ENCODE measurements around the gene CD247.

GRCh38 chr1:167522246-167522645, 3.9 kb upstream of the CD247 start:
- TF ChIP-seq CTCF (conservative IDR thresholded peaks at IDR 0.05; ENCODE audit: low read depth, low read length) (no peak), CEBPB (IDR thresholded peaks at IDR 0.05; ENCODE audit: low read depth, low read length) (no peak), MXI1 (IDR thresholded peaks at IDR 0.05; ENCODE audit: borderline replicate concordance, low read depth, low read length) (no peak), RAD21 (IDR thresholded peaks at IDR 0.05; ENCODE audit: low read length) (no peak), POLR2A (IDR thresholded peaks at IDR 0.05; ENCODE audit: low read depth, low read length) (no peak), RFX5 (IDR thresholded peaks at IDR 0.05; ENCODE audit: low read depth, low read length) (no peak), BHLHE40 (IDR thresholded peaks at IDR 0.05; ENCODE audit: low read depth, low read length) (no peak), SMC3 (IDR thresholded peaks at IDR 0.05; ENCODE audit: low read depth, low read length) (no peak), MAZ (IDR thresholded peaks at IDR 0.05; ENCODE audit: borderline replicate concordance, low read depth, low read length) (no peak)
- TF ChIP-seq, protein P1, sequence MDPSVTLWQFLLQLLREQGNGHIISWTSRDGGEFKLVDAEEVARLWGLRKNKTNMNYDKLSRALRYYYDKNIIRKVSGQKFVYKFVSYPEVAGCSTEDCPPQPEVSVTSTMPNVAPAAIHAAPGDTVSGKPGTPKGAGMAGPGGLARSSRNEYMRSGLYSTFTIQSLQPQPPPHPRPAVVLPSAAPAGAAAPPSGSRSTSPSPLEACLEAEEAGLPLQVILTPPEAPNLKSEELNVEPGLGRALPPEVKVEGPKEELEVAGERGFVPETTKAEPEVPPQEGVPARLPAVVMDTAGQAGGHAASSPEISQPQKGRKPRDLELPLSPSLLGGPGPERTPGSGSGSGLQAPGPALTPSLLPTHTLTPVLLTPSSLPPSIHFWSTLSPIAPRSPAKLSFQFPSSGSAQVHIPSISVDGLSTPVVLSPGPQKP (IDR thresholded peaks at IDR 0.05; ENCODE audit: borderline replicate concordance, low read depth, low read length), result no peak
